DMS53 treated with DMSO at 0.1 percent for 48 hours (cell line): ENCODE data around the gene SPINK8.
"Not testable (repeated sequence)": the region's sequence is repeated elsewhere in the genome, so short reads cannot be mapped to it uniquely, and the experiment has no call there.

Experiments used
- DNase-seq: peaks from one replicate; lab custom pipeline; 2025; ENCODE audit not compliant: unreplicated experiment; lab: John Stamatoyannopoulos, UW

Gene SPINK8

GRCh38 chr3:48331706-48332435 lies 1.6 kb downstream of the SPINK8 start:
- not testable (repeated sequence) for DNase-seq

GRCh38 chr3:48320996-48321395 lies 12.5 kb downstream of the SPINK8 start:
- no peak for DNase-seq

- DNase-seq, result no peak
Observed at GRCh38 chr3:48318713-48319468, 14.6 kb downstream of the SPINK8 start.

GRCh38 chr3:48314542-48314941 lies 18.9 kb downstream of the SPINK8 start:
- no peak for DNase-seq

GRCh38 chr3:48306860-48307530 lies 26.5 kb downstream of the SPINK8 start:
- DNase-seq, result no peak

GRCh38 chr3:48306290-48306689 lies 27.2 kb downstream of the SPINK8 start:
- DNase-seq, result no peak

GRCh38 chr3:48305396-48305795 lies 28.1 kb downstream of the SPINK8 start:
- no peak for DNase-seq

GRCh38 chr3:48303021-48303420 lies 30.4 kb downstream of the SPINK8 start:
- DNase-seq, result no peak

- DNase-seq, result no peak
Observed at GRCh38 chr3:48301800-48302166, 31.7 kb downstream of the SPINK8 start.

- peak; percentile 17 for DNase-seq
Observed at GRCh38 chr3:48301020-48301799, 32.3 kb downstream of the SPINK8 start, which contains the start of gene NME6. NME6 (minus strand) TSS chr3:48301367.

- DNase-seq, result no peak
Observed at GRCh38 chr3:48299746-48300712, 33.4 kb downstream of the SPINK8 start.

GRCh38 chr3:48297111-48297810 lies 36.2 kb downstream of the SPINK8 start:
- DNase-seq, result no peak

- DNase-seq, result no peak
Observed at GRCh38 chr3:48296699-48297098, 36.8 kb downstream of the SPINK8 start.

GRCh38 chr3:48294611-48295263 lies 38.7 kb downstream of the SPINK8 start:
- no peak for DNase-seq

- DNase-seq, result no peak
Observed at GRCh38 chr3:48289659-48290058, 43.8 kb downstream of the SPINK8 start.

GRCh38 chr3:48287034-48287433 lies 46.4 kb downstream of the SPINK8 start:
- DNase-seq, result no peak

GRCh38 chr3:48286308-48286707 lies 47.2 kb downstream of the SPINK8 start:
- DNase-seq, result no peak

- no peak for DNase-seq
Observed at GRCh38 chr3:48285675-48286074, 47.8 kb downstream of the SPINK8 start.

- no peak for DNase-seq
Observed at GRCh38 chr3:48285132-48285531, 48.3 kb downstream of the SPINK8 start.
